ENCODE results near the gene PABPN1L.

PABPN1L gene

DNA sequence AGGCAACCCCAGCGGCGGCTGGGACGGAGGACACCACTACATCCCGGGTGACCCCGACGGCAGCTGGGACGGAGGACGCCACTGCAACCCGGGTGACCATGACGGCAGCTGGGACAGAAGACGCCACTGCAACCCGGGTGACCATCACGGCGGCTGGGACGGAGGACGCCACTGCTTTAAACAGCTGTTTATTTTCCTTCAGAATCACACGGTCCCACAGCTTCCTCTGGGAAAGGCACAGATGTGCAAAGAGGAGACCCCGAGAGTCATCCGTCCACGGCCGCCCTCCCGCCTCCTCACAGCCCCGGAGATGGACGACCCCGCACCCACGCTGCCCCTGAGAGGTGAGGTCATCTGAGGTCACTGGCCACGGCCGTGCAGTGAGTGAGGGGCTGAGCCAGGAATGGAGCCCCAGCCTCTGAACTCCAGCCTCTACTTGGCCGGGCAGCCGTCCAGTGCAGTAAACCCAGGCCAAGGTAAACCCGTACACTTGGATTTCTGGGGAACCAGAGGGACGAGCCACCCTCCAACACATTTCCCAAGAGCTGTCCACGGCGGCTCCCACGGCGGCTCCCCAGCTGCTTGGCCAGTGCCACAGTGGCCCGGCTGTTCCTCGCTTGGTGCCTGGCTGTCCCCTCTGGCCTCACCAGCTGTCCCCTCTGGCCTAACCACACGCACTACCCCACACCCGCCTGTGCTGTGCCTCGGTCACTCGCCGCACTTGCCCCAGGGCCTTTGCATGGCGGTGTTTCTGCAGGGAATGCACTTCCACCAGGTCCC lies 43.2 kb upstream of the PABPN1L start:
- Histone ChIP-seq H3K27me3 (ENCODE audit: control insufficient read depth, low read length) (no peaks in the 10 kb centered on the region), H3K4me3 (ENCODE audit: low read length) (no peak overlapping the region), H3K27ac (ENCODE audit: low read depth, low read length) (no peak overlapping the region), H3K79me2 (ENCODE audit: control insufficient read depth, low read length) (peaks cover 94% of the 10 kb centered on the region), H3K4me2 (ENCODE audit: low read length) (no peak overlapping the region), H4K20me1 (ENCODE audit: control insufficient read depth, insufficient read depth, low read depth, low read length) (peaks cover 42% of the 10 kb centered on the region), H3K9me3 (ENCODE audit: control insufficient read depth, insufficient read depth, low read length) (no peaks in the 10 kb centered on the region), H3K36me3 (ENCODE audit: control insufficient read depth, low read length) (peaks cover 22% of the 10 kb centered on the region), H3K9me2 (replicated peaks; ENCODE audit: control insufficient read depth, low read length) (no peaks in the 10 kb centered on the region), H3F3A (ENCODE audit: control insufficient read depth, insufficient read depth) (no peaks in the 10 kb centered on the region), H3K4me1 (ENCODE audit: control insufficient read depth, low read length) (peaks cover 15% of the 10 kb centered on the region)
- TF ChIP-seq, protein P1, sequence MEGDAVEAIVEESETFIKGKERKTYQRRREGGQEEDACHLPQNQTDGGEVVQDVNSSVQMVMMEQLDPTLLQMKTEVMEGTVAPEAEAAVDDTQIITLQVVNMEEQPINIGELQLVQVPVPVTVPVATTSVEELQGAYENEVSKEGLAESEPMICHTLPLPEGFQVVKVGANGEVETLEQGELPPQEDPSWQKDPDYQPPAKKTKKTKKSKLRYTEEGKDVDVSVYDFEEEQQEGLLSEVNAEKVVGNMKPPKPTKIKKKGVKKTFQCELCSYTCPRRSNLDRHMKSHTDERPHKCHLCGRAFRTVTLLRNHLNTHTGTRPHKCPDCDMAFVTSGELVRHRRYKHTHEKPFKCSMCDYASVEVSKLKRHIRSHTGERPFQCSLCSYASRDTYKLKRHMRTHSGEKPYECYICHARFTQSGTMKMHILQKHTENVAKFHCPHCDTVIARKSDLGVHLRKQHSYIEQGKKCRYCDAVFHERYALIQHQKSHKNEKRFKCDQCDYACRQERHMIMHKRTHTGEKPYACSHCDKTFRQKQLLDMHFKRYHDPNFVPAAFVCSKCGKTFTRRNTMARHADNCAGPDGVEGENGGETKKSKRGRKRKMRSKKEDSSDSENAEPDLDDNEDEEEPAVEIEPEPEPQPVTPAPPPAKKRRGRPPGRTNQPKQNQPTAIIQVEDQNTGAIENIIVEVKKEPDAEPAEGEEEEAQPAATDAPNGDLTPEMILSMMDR (IDR thresholded peaks at IDR 0.05; ENCODE audit: low read depth, low read length, poor library complexity, severe bottlenecking), result no peak

DNA sequence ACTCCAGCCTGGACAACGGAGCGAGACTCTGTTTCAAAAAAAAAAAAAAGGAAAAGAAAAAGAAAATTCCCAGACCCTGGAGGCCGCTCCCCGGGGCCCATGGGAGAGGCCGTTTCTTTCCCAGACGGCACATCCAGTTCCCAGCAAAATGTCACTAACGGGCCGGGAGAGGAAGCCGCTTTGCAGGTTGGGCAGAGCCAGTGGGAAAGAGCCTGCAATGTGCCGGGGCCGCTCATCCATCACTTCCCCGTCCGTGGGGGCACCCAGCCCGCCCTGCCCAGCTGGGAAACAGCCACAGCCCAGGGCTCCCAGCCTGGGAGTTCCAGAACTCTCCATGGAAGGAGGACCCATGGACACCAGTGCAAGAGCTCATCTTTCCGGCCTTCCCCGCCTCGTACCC lies 41.8 kb upstream of the PABPN1L start:
- Histone ChIP-seq H3K9me2 (replicated peaks; ENCODE audit: control insufficient read depth, low read length) (no peaks in the 10 kb centered on the region), H3K79me2 (ENCODE audit: control insufficient read depth, low read length) (peaks cover 91% of the 10 kb centered on the region), H3F3A (ENCODE audit: control insufficient read depth, insufficient read depth) (no peaks in the 10 kb centered on the region), H3K27ac (ENCODE audit: low read depth, low read length) (no peak overlapping the region), H3K9me3 (ENCODE audit: control insufficient read depth, insufficient read depth, low read length) (no peaks in the 10 kb centered on the region), H3K36me3 (ENCODE audit: control insufficient read depth, low read length) (peaks cover 19% of the 10 kb centered on the region), H3K4me1 (ENCODE audit: control insufficient read depth, low read length) (peaks cover 15% of the 10 kb centered on the region), H4K20me1 (ENCODE audit: control insufficient read depth, insufficient read depth, low read depth, low read length) (peaks cover 40% of the 10 kb centered on the region), H3K4me3 (ENCODE audit: low read length) (no peak overlapping the region), H3K4me2 (ENCODE audit: low read length) (no peak overlapping the region), H3K27me3 (ENCODE audit: control insufficient read depth, low read length) (no peaks in the 10 kb centered on the region)
- TF ChIP-seq, protein P1 (IDR thresholded peaks at IDR 0.05; ENCODE audit: low read depth, low read length, poor library complexity, severe bottlenecking), result no peak
- TF ChIP-seq EZH2phosphoT487 (IDR thresholded peaks at IDR 0.05; ENCODE audit: borderline replicate concordance, low read length), result no peak

DNA sequence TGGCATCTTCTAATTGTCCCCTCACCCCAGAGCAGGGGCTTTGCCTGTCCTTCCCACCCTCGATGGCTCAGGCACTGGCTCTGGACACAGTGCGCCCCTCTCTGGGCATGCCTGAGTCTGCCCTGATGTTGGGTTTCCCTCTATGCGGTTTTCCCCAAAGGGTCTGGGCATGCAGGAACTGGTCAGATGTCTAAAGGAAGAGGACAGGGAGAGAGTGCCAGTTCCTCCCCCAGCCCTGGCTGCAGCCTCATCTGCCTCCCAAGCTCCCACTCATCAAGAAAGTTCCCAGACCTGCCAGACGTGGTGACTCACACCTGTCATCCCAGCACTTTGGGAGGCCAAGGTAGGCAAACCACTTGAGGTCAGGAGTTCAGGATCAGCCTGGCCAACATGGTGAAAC lies 41.3 kb upstream of the PABPN1L start:
- Histone ChIP-seq H3K27ac (ENCODE audit: low read depth, low read length) (no peak overlapping the region), H3K9me2 (replicated peaks; ENCODE audit: control insufficient read depth, low read length) (no peaks in the 10 kb centered on the region), H3K9me3 (ENCODE audit: control insufficient read depth, insufficient read depth, low read length) (no peaks in the 10 kb centered on the region), H3K27me3 (ENCODE audit: control insufficient read depth, low read length) (no peaks in the 10 kb centered on the region), H3K4me1 (ENCODE audit: control insufficient read depth, low read length) (peaks cover 15% of the 10 kb centered on the region), H3K4me2 (ENCODE audit: low read length) (no peak overlapping the region), H4K20me1 (ENCODE audit: control insufficient read depth, insufficient read depth, low read depth, low read length) (peaks cover 35% of the 10 kb centered on the region), H3K79me2 (ENCODE audit: control insufficient read depth, low read length) (peaks cover 90% of the 10 kb centered on the region), H3K36me3 (ENCODE audit: control insufficient read depth, low read length) (peaks cover 13% of the 10 kb centered on the region), H3F3A (ENCODE audit: control insufficient read depth, insufficient read depth) (no peaks in the 10 kb centered on the region), H3K4me3 (ENCODE audit: low read length) (no peak overlapping the region)
- TF ChIP-seq EZH2phosphoT487 (IDR thresholded peaks at IDR 0.05; ENCODE audit: borderline replicate concordance, low read length), result no peak
- TF ChIP-seq, protein P1 (IDR thresholded peaks at IDR 0.05; ENCODE audit: low read depth, low read length, poor library complexity, severe bottlenecking), result no peak

All from DOHH2 (cell line).